Trophoblast cell (in vitro differentiated cells and primary cell): ENCODE measurements around the gene LRRC74A.

Experiments used
- DNase-seq, 2 donors: peaks; one replicate each; pipeline ENCODE4 v3.0.0-alpha.2; 2016
- H2AFZ ChIP-seq: 2 replicates; pipeline ENCODE4 v1.6.1; 2013; ENCODE audit warnings: low read length, moderate library complexity, mild to moderate bottlenecking; ENCODE audit not compliant: insufficient read depth, poor library complexity
- H2AK5ac ChIP-seq: 2 replicates; pipeline ENCODE4 v1.6.1; 2013; ENCODE audit warnings: mild to moderate bottlenecking, low read length
- H2BK120ac ChIP-seq: 2 replicates; pipeline ENCODE4 v1.6.1; 2013; ENCODE audit warnings: low read length, mild to moderate bottlenecking, moderate library complexity; ENCODE audit not compliant: insufficient read depth, poor library complexity
- H2BK12ac ChIP-seq: 2 replicates; pipeline ENCODE4 v1.6.1; 2013; ENCODE audit warnings: mild to moderate bottlenecking, low read length, moderate library complexity
- H2BK5ac ChIP-seq: 2 replicates; pipeline ENCODE4 v1.6.1; 2013; ENCODE audit warnings: low read length, low read depth, moderate library complexity, mild to moderate bottlenecking; ENCODE audit not compliant: poor library complexity
- H3K14ac ChIP-seq: 2 replicates; pipeline ENCODE4 v1.6.1; 2013; ENCODE audit warnings: mild to moderate bottlenecking, low read length
- H3K18ac ChIP-seq: 2 replicates; pipeline ENCODE4 v1.6.1; 2013; ENCODE audit warnings: mild to moderate bottlenecking, low read length
- H3K23ac ChIP-seq: 2 replicates; pipeline ENCODE4 v1.6.1; 2013; ENCODE audit warnings: low read length
- H3K27ac ChIP-seq: 2 replicates; pipeline ENCODE4 v1.5.1; 2013; ENCODE audit warnings: low read depth, mild to moderate bottlenecking, inconsistent platforms, low read length, moderate library complexity
- H3K27me3 ChIP-seq: 2 replicates; pipeline ENCODE4 v1.6.1; 2013; ENCODE audit warnings: inconsistent platforms, mild to moderate bottlenecking, low read length, moderate library complexity; ENCODE audit not compliant: insufficient read depth
- H3K36me3 ChIP-seq, 2 experiments: 1 replicate in 1 of 2; 2 replicates in 1 of 2; pipeline ENCODE4 v1.6.1; 2013; ENCODE audit warnings: low read length in 2 of 2, mild to moderate bottlenecking in 2 of 2, moderate library complexity in 1 of 2; ENCODE audit not compliant: insufficient read depth in 2 of 2, control insufficient read depth in 1 of 2
- H3K4ac ChIP-seq: 2 replicates; pipeline ENCODE4 v1.6.1; 2013; ENCODE audit warnings: low read depth, mild to moderate bottlenecking, low read length, moderate library complexity
- H3K4me1 ChIP-seq, 2 experiments: 1 replicate in 1 of 2; 2 replicates in 1 of 2; pipeline ENCODE4 v1.6.1; 2013; ENCODE audit warnings: low read length in 2 of 2, mild to moderate bottlenecking in 2 of 2, moderate library complexity in 1 of 2; ENCODE audit not compliant: insufficient read depth in 2 of 2, control insufficient read depth in 1 of 2
- H3K4me2 ChIP-seq: 2 replicates; pipeline ENCODE4 v1.6.1; 2013; ENCODE audit warnings: inconsistent platforms, mild to moderate bottlenecking, low read length, moderate library complexity
- H3K4me3 ChIP-seq: 2 replicates; pipeline ENCODE4 v1.5.1; 2013; ENCODE audit warnings: mild to moderate bottlenecking, low read depth, low read length, inconsistent platforms
- H3K79me1 ChIP-seq: one replicate; pipeline ENCODE4 v1.6.1; 2013; ENCODE audit warnings: low read length
- H3K79me2 ChIP-seq: 2 replicates; pipeline ENCODE4 v1.6.1; 2013; ENCODE audit warnings: low read length, mild to moderate bottlenecking; ENCODE audit not compliant: control insufficient read depth, insufficient read depth, poor library complexity
- H3K9ac ChIP-seq: 2 replicates; pipeline ENCODE4 v1.6.1; 2013; ENCODE audit warnings: mild to moderate bottlenecking, low read length
- H3K9me3 ChIP-seq: 2 replicates; pipeline ENCODE4 v1.6.1; 2013; ENCODE audit warnings: low read depth, mild to moderate bottlenecking, control low read depth, inconsistent platforms, low read length; ENCODE audit not compliant: insufficient read depth
- H4K12ac ChIP-seq: 2 replicates; pipeline ENCODE4 v1.6.1; 2013; ENCODE audit warnings: low read depth, mild to moderate bottlenecking, low read length, moderate library complexity
- H4K8ac ChIP-seq: 2 replicates; pipeline ENCODE4 v1.6.1; 2013; ENCODE audit warnings: low read depth, mild to moderate bottlenecking, low read length, moderate library complexity
- H4K91ac ChIP-seq: one replicate; pipeline ENCODE4 v1.6.1; 2013; ENCODE audit warnings: low read depth, mild to moderate bottlenecking, low read length, moderate library complexity
- WGBS: extraction: QIAGEN DNeasy Blood & Tissue Kit; methylation state at CpG from one replicate; pipeline ENCODE4 v1.1.7; 2013; ENCODE audit warnings: missing lambda C conversion rate; ENCODE audit not compliant: insufficient read length, insufficient coverage; ENCODE audit errors: extremely low coverage; 5-methylcytosine and 5-hydroxymethylcytosine counted together

Gene LRRC74A

GRCh38 chr14:76837524-76837923 is 11.3 kb downstream of the LRRC74A start:
- H4K12ac ChIP-seq: no peak overlapping the region
- H3K4ac ChIP-seq: no peak overlapping the region
- H3K9ac ChIP-seq: no peak overlapping the region
- no peak overlapping the region for H4K91ac ChIP-seq
- no peak overlapping the region for H3K4me3 ChIP-seq
- no peak overlapping the region for H2AFZ ChIP-seq
- no peak overlapping the region for H3K14ac ChIP-seq
- no peaks in the 10 kb centered on the region for H3K79me2 ChIP-seq
- H2AK5ac ChIP-seq: no peak overlapping the region
- H2BK5ac ChIP-seq: no peak overlapping the region
- no peak overlapping the region for H3K27ac ChIP-seq
- no peaks in the 10 kb centered on the region for H3K79me1 ChIP-seq
- DNase-seq: no peak
- no peak overlapping the region for H4K8ac ChIP-seq
- no peaks in the 10 kb centered on the region for H3K27me3 ChIP-seq
- no peak overlapping the region for H3K18ac ChIP-seq
- H2BK120ac ChIP-seq: no peak overlapping the region
- H3K4me2 ChIP-seq: no peak overlapping the region
- H2BK12ac ChIP-seq: no peak overlapping the region
- WGBS: no CpG with 5 or more reads among the region's 5 CpGs
- no peaks in the 10 kb centered on the region for H3K9me3 ChIP-seq
- no peaks in the 10 kb centered on the region for H3K36me3 ChIP-seq
- no peak overlapping the region for H3K23ac ChIP-seq
- H3K4me1 ChIP-seq: no peaks in the 10 kb centered on the region

- no peak overlapping the region for H2AK5ac ChIP-seq
- no peak overlapping the region for H2BK12ac ChIP-seq
- no peaks in the 10 kb centered on the region for H3K4me1 ChIP-seq
- H2BK5ac ChIP-seq: no peak overlapping the region
- no peak overlapping the region for H3K4me2 ChIP-seq
- H3K79me1 ChIP-seq: no peaks in the 10 kb centered on the region
- peaks cover 2% of the 10 kb centered on the region for H3K9me3 ChIP-seq
- H2BK120ac ChIP-seq: no peak overlapping the region
- H4K91ac ChIP-seq: no peak overlapping the region
- H3K9ac ChIP-seq: no peak overlapping the region
- no peak overlapping the region for H2AFZ ChIP-seq
- H3K27me3 ChIP-seq: no peaks in the 10 kb centered on the region
- no peaks in the 10 kb centered on the region for H3K79me2 ChIP-seq
- H4K12ac ChIP-seq: no peak overlapping the region
- no peak overlapping the region for H3K4me3 ChIP-seq
- H3K14ac ChIP-seq: no peak overlapping the region
- H3K4ac ChIP-seq: no peak overlapping the region
- no peaks in the 10 kb centered on the region for H3K36me3 ChIP-seq
- no peak overlapping the region for H3K18ac ChIP-seq
- H3K23ac ChIP-seq: no peak overlapping the region
- no peak overlapping the region for H3K27ac ChIP-seq
- no peak overlapping the region for H4K8ac ChIP-seq
- no peak for DNase-seq
Measured at GRCh38 chr14:76842414-76842813, 16.2 kb downstream of the LRRC74A start.

GRCh38 chr14:76844223-76844622 is 18.0 kb downstream of the LRRC74A start:
- H3K4me1 ChIP-seq: no peaks in the 10 kb centered on the region
- peak in 1 of 2 donors; percentile 21 for DNase-seq
- WGBS: no CpG with 5 or more reads among the region's 9 CpGs
- H3K4me2 ChIP-seq: no peak overlapping the region
- no peak overlapping the region for H3K4ac ChIP-seq
- H3K23ac ChIP-seq: no peak overlapping the region
- H3K18ac ChIP-seq: no peak overlapping the region
- H3K4me3 ChIP-seq: no peak overlapping the region
- no peak overlapping the region for H3K27ac ChIP-seq
- H3K14ac ChIP-seq: no peak overlapping the region
- no peaks in the 10 kb centered on the region for H3K79me2 ChIP-seq
- no peak overlapping the region for H2BK5ac ChIP-seq
- no peak overlapping the region for H4K8ac ChIP-seq
- no peak overlapping the region for H2BK12ac ChIP-seq
- H3K9me3 ChIP-seq: peaks cover 2% of the 10 kb centered on the region
- H2AK5ac ChIP-seq: no peak overlapping the region
- H2AFZ ChIP-seq: no peak overlapping the region
- no peak overlapping the region for H3K9ac ChIP-seq
- no peak overlapping the region for H4K91ac ChIP-seq
- no peaks in the 10 kb centered on the region for H3K27me3 ChIP-seq
- H3K36me3 ChIP-seq: no peaks in the 10 kb centered on the region
- no peaks in the 10 kb centered on the region for H3K79me1 ChIP-seq
- no peak overlapping the region for H4K12ac ChIP-seq
- no peak overlapping the region for H2BK120ac ChIP-seq

GRCh38 chr14:76846331-76847047 is 20.3 kb downstream of the LRRC74A start:
- WGBS: no CpG with 5 or more reads among the region's 7 CpGs
- Histone ChIP-seq H2BK12ac (no peak overlapping the region), H4K8ac (no peak overlapping the region)

More at GRCh38 chr14:76846331-76847047, 20.3 kb downstream of the LRRC74A start:
- no peak overlapping the region for H2AK5ac ChIP-seq
- H3K14ac ChIP-seq: no peak overlapping the region
- no peaks in the 10 kb centered on the region for H3K79me1 ChIP-seq
- no peak overlapping the region for H4K91ac ChIP-seq
- DNase-seq: no peak
- no peak overlapping the region for H4K12ac ChIP-seq
- H3K9ac ChIP-seq: no peak overlapping the region
- no peak overlapping the region for H3K4me3 ChIP-seq
- H3K27ac ChIP-seq: no peak overlapping the region
- H3K4me1 ChIP-seq: no peaks in the 10 kb centered on the region
- no peak overlapping the region for H3K18ac ChIP-seq
- H3K79me2 ChIP-seq: no peaks in the 10 kb centered on the region
- H3K23ac ChIP-seq: no peak overlapping the region
- H3K9me3 ChIP-seq: peaks cover 2% of the 10 kb centered on the region
- H2AFZ ChIP-seq: no peak overlapping the region
- no peaks in the 10 kb centered on the region for H3K36me3 ChIP-seq
- H2BK5ac ChIP-seq: no peak overlapping the region
- no peak overlapping the region for H3K4me2 ChIP-seq
- no peak overlapping the region for H3K4ac ChIP-seq
- H2BK120ac ChIP-seq: no peak overlapping the region
- no peaks in the 10 kb centered on the region for H3K27me3 ChIP-seq
